NB4 (cell line): ENCODE data around the gene FAM241A.

Experiments
- POLR2A ChIP-seq: IDR thresholded peaks from 2 replicates; pipeline ENCODE4 v1.6.1; 2011; ENCODE audit warnings: mild to moderate bottlenecking; ENCODE audit not compliant: insufficient read length; ENCODE audit errors: extremely low read depth
- TF ChIP-seq, protein P1 (sequence below): IDR thresholded peaks from one replicate; pipeline ENCODE4 v1.5.1; 2012; ENCODE audit warnings: low read depth, low read length

DNA sequence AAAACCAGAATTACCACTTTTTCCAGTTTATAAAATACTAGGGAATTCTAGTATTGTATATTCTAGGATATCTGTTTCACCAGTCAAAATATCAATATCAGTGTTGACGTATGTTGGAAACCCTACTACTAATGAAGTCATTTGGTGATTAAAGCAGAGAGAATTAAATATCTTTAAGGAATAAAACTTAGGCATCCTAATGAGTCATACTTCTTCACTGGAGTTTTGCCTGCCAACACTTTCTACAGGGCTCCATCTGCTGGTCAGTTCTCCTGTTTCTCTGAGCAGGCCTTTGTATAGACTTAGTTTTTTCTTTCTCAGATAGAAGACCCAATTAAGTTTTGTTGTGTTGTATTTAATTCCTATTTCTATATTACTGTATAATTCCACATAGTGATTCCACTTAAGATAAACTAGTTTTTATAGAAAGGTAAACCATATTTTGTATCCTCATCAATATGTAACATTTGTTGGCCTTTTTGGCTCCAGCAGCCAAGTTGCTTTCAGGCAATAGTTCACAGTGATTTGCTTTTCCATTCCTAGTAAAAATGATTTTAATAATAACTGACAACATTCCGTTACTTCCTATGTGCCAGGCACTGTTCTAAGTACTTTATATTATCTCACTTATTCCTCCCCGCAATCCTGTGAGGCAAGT is 89.8 kb downstream of the FAM241A start:
- no peak for TF ChIP-seq POLR2A
- TF ChIP-seq, protein P1, sequence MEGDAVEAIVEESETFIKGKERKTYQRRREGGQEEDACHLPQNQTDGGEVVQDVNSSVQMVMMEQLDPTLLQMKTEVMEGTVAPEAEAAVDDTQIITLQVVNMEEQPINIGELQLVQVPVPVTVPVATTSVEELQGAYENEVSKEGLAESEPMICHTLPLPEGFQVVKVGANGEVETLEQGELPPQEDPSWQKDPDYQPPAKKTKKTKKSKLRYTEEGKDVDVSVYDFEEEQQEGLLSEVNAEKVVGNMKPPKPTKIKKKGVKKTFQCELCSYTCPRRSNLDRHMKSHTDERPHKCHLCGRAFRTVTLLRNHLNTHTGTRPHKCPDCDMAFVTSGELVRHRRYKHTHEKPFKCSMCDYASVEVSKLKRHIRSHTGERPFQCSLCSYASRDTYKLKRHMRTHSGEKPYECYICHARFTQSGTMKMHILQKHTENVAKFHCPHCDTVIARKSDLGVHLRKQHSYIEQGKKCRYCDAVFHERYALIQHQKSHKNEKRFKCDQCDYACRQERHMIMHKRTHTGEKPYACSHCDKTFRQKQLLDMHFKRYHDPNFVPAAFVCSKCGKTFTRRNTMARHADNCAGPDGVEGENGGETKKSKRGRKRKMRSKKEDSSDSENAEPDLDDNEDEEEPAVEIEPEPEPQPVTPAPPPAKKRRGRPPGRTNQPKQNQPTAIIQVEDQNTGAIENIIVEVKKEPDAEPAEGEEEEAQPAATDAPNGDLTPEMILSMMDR = peak; percentile 80
